ENCODE measurements around the gene RGS7. TPM values are rescaled to one million over a fixed set of nuclear protein-coding genes. Genes with fewer than 3 reads are reported as not detected.

Gene RGS7
- total and polyA plus RNA-seq, 10 of the 15 experiments (the other 5 are each of a cell fraction or from before 2014, with no cell fraction given), result not detected

GRCh38 chr1:240811256-240811655 is 545.7 kb downstream of the RGS7 start (continued):
- TF ChIP-seq CUX1 (IDR thresholded peaks at IDR 0.05; ENCODE audit: insufficient replicate concordance, low read depth, low read length), result no peak
- no peak for TF ChIP-seq BHLHE40 (IDR thresholded peaks at IDR 0.05; ENCODE audit: borderline replicate concordance in 1 of 2, low read depth in 2 of 2, low read length in 1 of 2)
- no peak for TF ChIP-seq SIX5 (IDR thresholded peaks at IDR 0.05; ENCODE audit: low read depth, low read length, severe bottlenecking)
- no peak for TF ChIP-seq NFYB (IDR thresholded peaks at IDR 0.05; ENCODE audit: insufficient read depth, low read depth, low read length)
- no peak for TF ChIP-seq BCL11A (IDR thresholded peaks at IDR 0.05; ENCODE audit: low read depth, low read length)
- no peak for TF ChIP-seq ZBED1 (IDR thresholded peaks at IDR 0.05; ENCODE audit: borderline replicate concordance)
- TF ChIP-seq NKRF (conservative IDR thresholded peaks at IDR 0.05), result no peak
- no peak for TF ChIP-seq TAF1 (IDR thresholded peaks at IDR 0.05; ENCODE audit: borderline replicate concordance, low read depth, low read length)
- no peak for TF ChIP-seq SREBF2 (IDR thresholded peaks at IDR 0.05; ENCODE audit: low read length)
- TF ChIP-seq RELB (IDR thresholded peaks at IDR 0.05; ENCODE audit: low read depth), result no peak
- TF ChIP-seq MLLT1 (IDR thresholded peaks at IDR 0.05), result no peak
- TF ChIP-seq CBX5 (IDR thresholded peaks at IDR 0.05; ENCODE audit: low read depth), result no peak

Data from GM12878 (cell line).